ENCODE data around the gene UFC1. TPM values are rescaled to one million over a fixed set of nuclear protein-coding genes. Genes with fewer than 3 reads are reported as not detected.

Gene UFC1
- total RNA-seq, 1 experiment from 2014 or later, result 81.9 TPM

DNA sequence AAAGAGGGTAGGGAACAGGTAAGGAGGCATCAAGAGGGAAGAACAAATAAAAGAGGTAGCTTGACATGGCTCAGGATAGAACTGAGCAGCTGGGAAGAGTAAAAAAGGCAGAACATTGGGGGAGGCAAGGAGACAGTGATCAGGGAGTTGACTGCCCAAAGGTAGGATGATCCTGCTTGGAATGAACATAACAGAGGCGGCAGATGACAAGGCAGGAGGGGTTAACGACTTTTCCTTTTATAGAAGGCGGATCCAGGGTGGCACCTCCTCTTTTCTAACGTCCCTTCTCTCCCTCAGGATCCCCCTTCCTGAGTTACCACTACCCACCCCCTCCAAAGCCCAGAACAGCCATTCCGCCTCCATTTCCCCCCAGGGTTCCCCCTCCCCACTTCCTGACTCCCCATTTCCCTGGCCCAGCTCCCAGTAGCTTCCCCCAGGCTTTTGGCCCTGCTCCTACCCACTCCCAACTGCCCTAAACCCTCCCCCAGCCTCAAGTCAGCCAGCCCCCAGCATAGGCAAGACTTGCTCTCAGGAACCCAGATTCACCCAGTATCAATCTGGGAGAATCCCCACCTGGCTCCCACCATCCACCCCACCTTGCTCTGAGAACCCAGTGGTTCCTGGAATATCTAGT lies 45.8 kb downstream of the UFC1 start:
- H3K36me3 ChIP-seq (replicated peaks; ENCODE audit: control insufficient read depth, insufficient read depth, low read length), result peaks cover 13% of the 10 kb centered on the region
- peak; percentile 48 for DNase-seq
- H3K27me3 ChIP-seq (ENCODE audit: control insufficient read depth, insufficient read depth, low read length), result no peaks in the 10 kb centered on the region
- H3K4me3 ChIP-seq (ENCODE audit: insufficient read depth, low read depth, low read length), result no peak overlapping the region

DNA sequence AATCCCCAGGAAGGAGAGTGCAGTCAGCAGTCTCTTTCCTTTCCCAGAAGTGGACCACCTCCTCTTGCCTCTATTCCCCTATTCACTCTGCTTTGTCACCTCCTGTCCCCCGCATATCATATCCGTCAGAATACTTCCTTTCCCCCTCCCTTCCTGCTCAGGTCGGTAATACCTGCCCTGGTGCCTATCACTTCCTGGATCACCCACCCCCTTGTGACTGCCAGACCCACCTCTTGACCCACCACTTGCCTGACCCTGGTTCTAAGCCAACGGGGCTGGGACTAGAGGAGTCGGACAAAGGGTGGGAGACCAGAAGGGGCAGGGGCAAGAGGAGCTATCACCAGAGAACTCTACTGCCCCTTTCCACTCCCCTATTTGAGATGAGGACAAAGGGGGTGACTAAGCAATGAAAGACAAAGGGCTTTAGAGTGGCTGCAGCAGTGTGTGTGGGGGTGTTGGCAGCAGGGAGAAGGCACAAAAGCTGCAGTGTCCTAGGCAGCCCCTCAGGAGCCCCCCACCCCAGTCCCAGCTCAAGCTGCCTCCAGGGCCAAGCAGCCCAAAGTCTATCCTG lies 46.7 kb downstream of the UFC1 start:
- peak; percentile 54 for DNase-seq
- no peaks in the 10 kb centered on the region for H3K27me3 ChIP-seq (ENCODE audit: control insufficient read depth, insufficient read depth, low read length)
- peak overlapping the region; percentile 13; the same call in 1 of the 2 replicates for H3K4me3 ChIP-seq (ENCODE audit: insufficient read depth, low read depth, low read length)
- peaks cover 11% of the 10 kb centered on the region for H3K36me3 ChIP-seq (replicated peaks; ENCODE audit: control insufficient read depth, insufficient read depth, low read length)

- Histone ChIP-seq H3K27me3 (ENCODE audit: control insufficient read depth, insufficient read depth, low read length) (no peaks in the 10 kb centered on the region), H3K4me3 (ENCODE audit: insufficient read depth, low read depth, low read length) (peak overlapping the region; percentile 30), H3K36me3 (replicated peaks; ENCODE audit: control insufficient read depth, insufficient read depth, low read length) (peaks cover 7% of the 10 kb centered on the region)
- peak; percentile 60 for DNase-seq
Measured at GRCh38 chr1:161200992-161201835, 47.4 kb downstream of the UFC1 start.

GRCh38 chr1:161201836-161202712 lies 48.3 kb downstream of the UFC1 start, which contains the start of gene NDUFS2:
Gene NDUFS2 (plus strand): TSS chr1:161202367. CDS start chr1:161202386, 19 bp downstream.
- peak; percentile 91 for DNase-seq
- H3K36me3 ChIP-seq (replicated peaks; ENCODE audit: control insufficient read depth, insufficient read depth, low read length), result peaks cover 14% of the 10 kb centered on the region
- no peaks in the 10 kb centered on the region for H3K27me3 ChIP-seq (ENCODE audit: control insufficient read depth, insufficient read depth, low read length)
- peak within 1 kb of the TSS; percentile 82 for H3K4me3 ChIP-seq (ENCODE audit: insufficient read depth, low read depth, low read length)

- DNase-seq, result no peak
- Histone ChIP-seq H3K27me3 (ENCODE audit: control insufficient read depth, insufficient read depth, low read length) (no peaks in the 10 kb centered on the region), H3K36me3 (replicated peaks; ENCODE audit: control insufficient read depth, insufficient read depth, low read length) (peaks cover 27% of the 10 kb centered on the region), H3K4me3 (ENCODE audit: insufficient read depth, low read depth, low read length) (no peak overlapping the region)
Measured at GRCh38 chr1:161206411-161207140, 52.8 kb downstream of the UFC1 start.

- Histone ChIP-seq H3K4me3 (ENCODE audit: insufficient read depth, low read depth, low read length) (no peak overlapping the region), H3K36me3 (replicated peaks; ENCODE audit: control insufficient read depth, insufficient read depth, low read length) (peaks cover 30% of the 10 kb centered on the region), H3K27me3 (ENCODE audit: control insufficient read depth, insufficient read depth, low read length) (no peaks in the 10 kb centered on the region)
- no peak for DNase-seq
Measured at GRCh38 chr1:161207173-161207572, 53.4 kb downstream of the UFC1 start.

Other genes with a start within 250 kb of the UFC1 start
- gene ITLN2, start 199.2 kb upstream of the UFC1 start, total RNA-seq (2014; rRNA removed; shearing (Covaris generic)), result 2.7 and 5.2 TPM in 2 replicates
- 211 and 255 TPM in 2 replicates for gene F11R, start 132.8 kb upstream of the UFC1 start, total RNA-seq (2014; rRNA removed; shearing (Covaris generic))
- gene TSTD1, start 115.0 kb upstream of the UFC1 start, total RNA-seq (2014; rRNA removed; shearing (Covaris generic)), result 91.3 and 114 TPM in 2 replicates
- gene USF1, start 108.0 kb upstream of the UFC1 start, total RNA-seq (2014; rRNA removed; shearing (Covaris generic)), result 169 and 176 TPM in 2 replicates
- 0.11 TPM in 1 of 2 replicates, not detected in the other for gene ARHGAP30, start 84.1 kb upstream of the UFC1 start, total RNA-seq (2014; rRNA removed; shearing (Covaris generic))
- gene NECTIN4, start 64.4 kb upstream of the UFC1 start, total RNA-seq (2014; rRNA removed; shearing (Covaris generic)), result not detected in 2 replicates
- gene KLHDC9, start 55.6 kb upstream of the UFC1 start, total RNA-seq (2014; rRNA removed; shearing (Covaris generic)), result 21.9 and 23.2 TPM in 2 replicates
- 46.8 and 60.6 TPM in 2 replicates for gene PFDN2, start 35.9 kb upstream of the UFC1 start, total RNA-seq (2014; rRNA removed; shearing (Covaris generic))
- gene NIT1, start 35.9 kb upstream of the UFC1 start, total RNA-seq (2014; rRNA removed; shearing (Covaris generic)), result 75.9 and 81.5 TPM in 2 replicates
- gene DEDD, start 21.3 kb upstream of the UFC1 start, total RNA-seq (2014; rRNA removed; shearing (Covaris generic)), result 52.8 and 63.6 TPM in 2 replicates
- 10.7 and 12.0 TPM in 2 replicates for gene USP21, start 5.5 kb downstream of the UFC1 start, total RNA-seq (2014; rRNA removed; shearing (Covaris generic))
- 57.3 and 64.7 TPM in 2 replicates for gene PPOX, start 12.4 kb downstream of the UFC1 start, total RNA-seq (2014; rRNA removed; shearing (Covaris generic))
- 105 and 106 TPM in 2 replicates for gene B4GALT3, start 23.5 kb downstream of the UFC1 start, total RNA-seq (2014; rRNA removed; shearing (Covaris generic))
- gene ADAMTS4, start 45.1 kb downstream of the UFC1 start, total RNA-seq (2014; rRNA removed; shearing (Covaris generic)), result 9.0 and 11.7 TPM in 2 replicates
- 278 and 312 TPM in 2 replicates for gene NDUFS2, start 48.4 kb downstream of the UFC1 start, total RNA-seq (2014; rRNA removed; shearing (Covaris generic))
- gene FCER1G, start 61.3 kb downstream of the UFC1 start, total RNA-seq (2014; rRNA removed; shearing (Covaris generic)), result 0.35 TPM in 1 of 2 replicates, not detected in the other
- gene APOA2, start 69.7 kb downstream of the UFC1 start, total RNA-seq (2014; rRNA removed; shearing (Covaris generic)), result 7.2 TPM in 1 of 2 replicates, not detected in the other
- 32.7 and 38.1 TPM in 2 replicates for gene TOMM40L, start 72.1 kb downstream of the UFC1 start, total RNA-seq (2014; rRNA removed; shearing (Covaris generic))
- gene NR1I3, start 84.2 kb downstream of the UFC1 start, total RNA-seq (2014; rRNA removed; shearing (Covaris generic)), result not detected in 2 replicates
- 0.35 TPM in 1 of 2 replicates, not detected in the other for gene PCP4L1, start 104.8 kb downstream of the UFC1 start, total RNA-seq (2014; rRNA removed; shearing (Covaris generic))
- gene MPZ, start 156.0 kb downstream of the UFC1 start, total RNA-seq (2014; rRNA removed; shearing (Covaris generic)), result 3.5 and 5.6 TPM in 2 replicates
- 37.3 and 44.3 TPM in 2 replicates for gene SDHC, start 160.4 kb downstream of the UFC1 start, total RNA-seq (2014; rRNA removed; shearing (Covaris generic))
- not detected in 2 replicates for gene CFAP126, start 213.9 kb downstream of the UFC1 start, total RNA-seq (2014; rRNA removed; shearing (Covaris generic))

All from H7 (cell line).